Neural cell (in vitro differentiated cells): ENCODE measurements around the gene TDRD12. TPM values are rescaled to one million over a fixed set of nuclear protein-coding genes. Genes with fewer than 3 reads are reported as not detected.

Experiments used
- H2AFZ ChIP-seq: fragments of 200-600, 300-800 bp; sonication (generic), shearing (Covaris generic); 2 replicates; pipeline ENCODE4 v1.6.0; 2014; ENCODE audit warnings: low read depth, mild to moderate bottlenecking, antibody characterized with exemption, low read length, moderate library complexity
- H3F3A ChIP-seq: fragments of 200-600 bp; shearing (Covaris generic); 2 replicates; pipeline ENCODE4 v1.6.1; 2016; ENCODE audit warnings: mild to moderate bottlenecking, moderate library complexity, mixed read lengths, antibody characterized with exemption, low read length; ENCODE audit not compliant: insufficient read depth, poor library complexity, severe bottlenecking
- H3K27ac ChIP-seq: fragments of 200-600, 300-800 bp; sonication (generic), shearing (Covaris generic); 2 replicates; pipeline ENCODE4 v1.5.1; 2014; ENCODE audit warnings: mild to moderate bottlenecking, low read length, moderate library complexity
- H3K27me3 ChIP-seq: fragments of 300-800, 200-600 bp; sonication (generic), shearing (Covaris generic); 2 replicates; pipeline ENCODE4 v1.6.0; 2014; ENCODE audit warnings: mild to moderate bottlenecking, low read depth, low read length, moderate library complexity; ENCODE audit not compliant: insufficient read depth
- H3K36me3 ChIP-seq: fragments of 300-800, 200-600 bp; sonication (generic), shearing (Covaris generic); 2 replicates; pipeline ENCODE4 v1.5.1; 2014; ENCODE audit warnings: mild to moderate bottlenecking, antibody characterized with exemption, low read length, moderate library complexity; ENCODE audit not compliant: insufficient read depth
- H3K4me2 ChIP-seq: fragments of 300-800, 200-600 bp; sonication (generic), shearing (Covaris generic); 2 replicates; pipeline ENCODE4 v1.6.0; 2014; ENCODE audit warnings: mild to moderate bottlenecking, low read length
- H3K4me3 ChIP-seq: fragments of 300-800, 200-600 bp; sonication (generic), shearing (Covaris generic); 2 replicates; pipeline ENCODE4 v1.5.1; 2014; ENCODE audit warnings: mild to moderate bottlenecking, low read length, moderate library complexity
- H3K79me2 ChIP-seq: fragments of 200-600 bp; shearing (Covaris generic); replicated peaks from 2 replicates; pipeline ENCODE4 v1.6.0; 2014; ENCODE audit warnings: mild to moderate bottlenecking, low read length, moderate library complexity; ENCODE audit not compliant: insufficient read depth
- H3K9ac ChIP-seq: fragments of 300-800, 200-600 bp; sonication (generic), shearing (Covaris generic); 2 replicates; pipeline ENCODE4 v1.6.1; 2016; ENCODE audit warnings: mild to moderate bottlenecking, low read length, mixed read lengths
- H3K9me2 ChIP-seq: fragments of 200-600 bp; shearing (Covaris generic); 2 replicates; pipeline ENCODE4 v1.6.1; 2016; ENCODE audit warnings: mild to moderate bottlenecking, low read length, mixed read lengths; ENCODE audit not compliant: insufficient read depth
- H3K9me3 ChIP-seq: fragments of 200-600, 300-800 bp; sonication (generic), shearing (Covaris generic); 2 replicates; pipeline ENCODE4 v1.6.1; 2016; ENCODE audit warnings: mild to moderate bottlenecking, mixed run types, low read length, moderate library complexity, mixed read lengths
- H4K20me1 ChIP-seq: fragments of 200-600 bp; shearing (Covaris generic); 2 replicates; pipeline ENCODE4 v1.6.1; 2016; ENCODE audit warnings: mild to moderate bottlenecking, mixed run types; ENCODE audit not compliant: insufficient read depth
- CTCF ChIP-seq: fragments of 450-650 bp; IDR thresholded peaks from 2 replicates; pipeline ENCODE4 v1.5.1; 2014; ENCODE audit warnings: antibody characterized with exemption, mild to moderate bottlenecking, moderate library complexity; ENCODE audit not compliant: poor library complexity, severe bottlenecking
- EP300 ChIP-seq: fragments of 450-650 bp; conservative IDR thresholded peaks from 2 replicates; pipeline ENCODE4 v1.6.1; 2014; ENCODE audit warnings: antibody characterized with exemption, mild to moderate bottlenecking, moderate library complexity; ENCODE audit not compliant: poor library complexity, severe bottlenecking
- EZH2 ChIP-seq: fragments of 200-600, 300-800 bp; shearing (Covaris generic), sonication (generic); IDR thresholded peaks from 2 replicates; pipeline ENCODE4 v1.6.1; 2014; ENCODE audit warnings: antibody characterized with exemption, low read length, borderline replicate concordance, mild to moderate bottlenecking; ENCODE audit not compliant: insufficient read depth, poor library complexity, severe bottlenecking
- MXI1 ChIP-seq: fragments of 450-650 bp; conservative IDR thresholded peaks from 2 replicates; pipeline ENCODE4 v1.6.1; 2014; ENCODE audit warnings: antibody characterized with exemption, mild to moderate bottlenecking; ENCODE audit not compliant: poor library complexity, severe bottlenecking
- POLR2AphosphoS5 ChIP-seq: IDR thresholded peaks from 2 replicates; pipeline ENCODE4 v1.6.1; 2012
- RAD21 ChIP-seq: fragments of 450-650 bp; conservative IDR thresholded peaks from 2 replicates; pipeline ENCODE4 v1.6.1; 2014; ENCODE audit warnings: antibody characterized with exemption, mild to moderate bottlenecking, moderate library complexity
- SMC3 ChIP-seq: fragments of 450-650 bp; conservative IDR thresholded peaks from 2 replicates; pipeline ENCODE4 v1.6.1; 2014; ENCODE audit warnings: antibody characterized with exemption, mild to moderate bottlenecking, moderate library complexity; ENCODE audit not compliant: poor library complexity
- TAF1 ChIP-seq: IDR thresholded peaks from 2 replicates; pipeline ENCODE4 v1.6.1; 2012; ENCODE audit warnings: low read depth
- polyA plus RNA-seq: library from polyadenylated mRNA; depleted of rRNA; stranded (reverse); fragments of >200 nt; gene quantifications from 2 replicates; pipeline ENCODE4 v1.2.3, GENCODE V29; 2014
- TF ChIP-seq, protein P1 (sequence below): IDR thresholded peaks from 2 replicates; pipeline ENCODE4 v1.6.1; 2012; ENCODE audit warnings: borderline replicate concordance

The TDRD12 gene
- polyA plus RNA-seq, 1 donor from 2014 or later = 9.2 TPM

DNA sequence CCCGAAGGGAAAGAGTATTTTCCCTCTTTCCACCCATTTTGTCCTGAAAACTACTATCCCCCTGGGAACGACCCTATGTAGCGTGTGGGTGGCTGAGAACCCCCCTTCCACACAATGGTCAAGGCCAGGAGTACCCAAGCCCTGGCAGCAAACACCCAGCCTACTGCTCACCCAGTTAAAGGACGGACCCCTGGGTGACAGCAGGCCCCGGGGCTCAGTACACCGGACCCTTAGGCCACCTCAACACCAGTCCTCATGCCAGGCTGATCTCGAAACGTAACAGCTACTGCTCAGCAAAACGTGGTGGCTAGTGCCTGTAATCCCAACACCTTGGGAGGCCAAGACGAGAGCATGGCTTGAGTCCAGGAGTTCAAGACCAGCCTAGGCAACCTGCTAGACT is 46.0 kb upstream of the TDRD12 start:
- TF ChIP-seq SMC3 (no peak), MXI1 (no peak), RAD21 (no peak), POLR2AphosphoS5 (no peak), EP300 (no peak), CTCF (no peak), TAF1 (no peak), EZH2 (no peak)
- TF ChIP-seq, protein P1, sequence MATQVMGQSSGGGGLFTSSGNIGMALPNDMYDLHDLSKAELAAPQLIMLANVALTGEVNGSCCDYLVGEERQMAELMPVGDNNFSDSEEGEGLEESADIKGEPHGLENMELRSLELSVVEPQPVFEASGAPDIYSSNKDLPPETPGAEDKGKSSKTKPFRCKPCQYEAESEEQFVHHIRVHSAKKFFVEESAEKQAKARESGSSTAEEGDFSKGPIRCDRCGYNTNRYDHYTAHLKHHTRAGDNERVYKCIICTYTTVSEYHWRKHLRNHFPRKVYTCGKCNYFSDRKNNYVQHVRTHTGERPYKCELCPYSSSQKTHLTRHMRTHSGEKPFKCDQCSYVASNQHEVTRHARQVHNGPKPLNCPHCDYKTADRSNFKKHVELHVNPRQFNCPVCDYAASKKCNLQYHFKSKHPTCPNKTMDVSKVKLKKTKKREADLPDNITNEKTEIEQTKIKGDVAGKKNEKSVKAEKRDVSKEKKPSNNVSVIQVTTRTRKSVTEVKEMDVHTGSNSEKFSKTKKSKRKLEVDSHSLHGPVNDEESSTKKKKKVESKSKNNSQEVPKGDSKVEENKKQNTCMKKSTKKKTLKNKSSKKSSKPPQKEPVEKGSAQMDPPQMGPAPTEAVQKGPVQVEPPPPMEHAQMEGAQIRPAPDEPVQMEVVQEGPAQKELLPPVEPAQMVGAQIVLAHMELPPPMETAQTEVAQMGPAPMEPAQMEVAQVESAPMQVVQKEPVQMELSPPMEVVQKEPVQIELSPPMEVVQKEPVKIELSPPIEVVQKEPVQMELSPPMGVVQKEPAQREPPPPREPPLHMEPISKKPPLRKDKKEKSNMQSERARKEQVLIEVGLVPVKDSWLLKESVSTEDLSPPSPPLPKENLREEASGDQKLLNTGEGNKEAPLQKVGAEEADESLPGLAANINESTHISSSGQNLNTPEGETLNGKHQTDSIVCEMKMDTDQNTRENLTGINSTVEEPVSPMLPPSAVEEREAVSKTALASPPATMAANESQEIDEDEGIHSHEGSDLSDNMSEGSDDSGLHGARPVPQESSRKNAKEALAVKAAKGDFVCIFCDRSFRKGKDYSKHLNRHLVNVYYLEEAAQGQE = no peak
- peaks cover 27% of the 10 kb centered on the region for H3K27me3 ChIP-seq
- peaks cover 17% of the 10 kb centered on the region for H3K79me2 ChIP-seq
- no peaks in the 10 kb centered on the region for H4K20me1 ChIP-seq
- H3K4me2 ChIP-seq = no peak overlapping the region
- no peak overlapping the region for H3K27ac ChIP-seq
- H3K36me3 ChIP-seq = no peaks in the 10 kb centered on the region
- peak overlapping the region; percentile 91 for H3K4me3 ChIP-seq
- no peaks in the 10 kb centered on the region for H3K9me3 ChIP-seq
- H3K9ac ChIP-seq = no peak overlapping the region
- no peaks in the 10 kb centered on the region for H3K9me2 ChIP-seq
- H3F3A ChIP-seq = no peaks in the 10 kb centered on the region
- no peak overlapping the region for H2AFZ ChIP-seq

DNA sequence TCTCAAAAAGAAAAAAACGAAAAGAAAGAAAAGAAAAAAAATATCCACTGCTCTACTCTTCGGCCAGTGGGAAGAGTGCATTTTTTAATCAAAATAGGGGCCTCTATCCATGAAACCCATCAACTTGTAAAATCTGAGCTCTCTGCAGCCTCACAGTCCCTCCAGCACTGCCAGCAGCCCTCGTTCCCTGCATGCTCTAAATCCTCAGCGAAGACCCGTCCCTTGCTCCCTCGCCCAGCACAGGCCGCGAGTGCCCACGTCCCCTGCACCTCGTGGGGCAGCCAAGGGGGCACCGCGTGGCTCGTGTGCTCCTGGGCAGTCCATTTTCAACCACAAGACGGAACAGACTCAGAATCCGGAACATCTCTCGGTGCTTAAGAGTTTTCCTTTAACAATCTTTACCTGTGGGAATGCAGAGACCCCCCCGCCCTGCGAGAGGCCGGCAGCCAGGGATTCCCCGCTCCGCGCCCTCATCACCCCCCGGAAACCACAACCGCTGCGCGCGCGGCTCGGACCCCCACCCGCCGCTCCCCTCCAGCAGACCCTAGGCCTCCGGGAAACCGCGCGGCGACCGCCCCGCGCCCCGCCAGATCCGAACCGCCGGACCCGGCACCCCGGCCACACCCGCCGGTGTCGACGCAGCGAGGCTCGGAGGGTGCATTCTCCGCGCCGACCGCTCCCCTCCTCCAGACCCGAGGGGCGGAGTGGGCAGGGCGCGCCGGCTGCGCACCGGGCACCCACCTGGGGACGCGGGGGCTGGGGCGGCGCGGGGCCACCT is 45.2 kb upstream of the TDRD12 start:
- H3F3A ChIP-seq = no peaks in the 10 kb centered on the region
- peak overlapping the region; percentile 72 for H3K4me2 ChIP-seq
- H3K9ac ChIP-seq = peak overlapping the region; percentile 74
- H4K20me1 ChIP-seq = no peaks in the 10 kb centered on the region
- H3K27ac ChIP-seq = peak overlapping the region; percentile 45
- H3K9me3 ChIP-seq = no peaks in the 10 kb centered on the region
- TF ChIP-seq, protein P1 = no peak
- TF ChIP-seq POLR2AphosphoS5 (no peak), RAD21 (no peak), SMC3 (peak; percentile 44), EP300 (no peak), MXI1 (peak; percentile 52)
- no peaks in the 10 kb centered on the region for H3K36me3 ChIP-seq
- H3K4me3 ChIP-seq = peak overlapping the region; percentile 91
- H2AFZ ChIP-seq = no peak overlapping the region
- no peaks in the 10 kb centered on the region for H3K9me2 ChIP-seq
- peaks cover 27% of the 10 kb centered on the region for H3K27me3 ChIP-seq
- H3K79me2 ChIP-seq = peaks cover 14% of the 10 kb centered on the region
